Left lung (tissue), 10 donors: ENCODE data around the gene TMEM72. TPM values are rescaled to one million over a fixed set of nuclear protein-coding genes. Genes with fewer than 3 reads are reported as not detected.

Experiments used
- ATAC-seq: fragments of 200-7000 bp; cut with Tn5 transposase; one replicate; pipeline ENCODE4 v1.9.1; 2020; ENCODE audit warnings: moderate library complexity
- DNase-seq, 4 donors: peaks; one replicate each; pipeline ENCODE4 v3.0.0-alpha.2; 2013 to 2020
- H3K27ac ChIP-seq, 2 donors: fragments of 200-600 bp; sonication (generic) in 1 of 2; one replicate each; pipeline versions ENCODE4 v1.5.0 to v1.8.0; 2020 to 2021
- H3K27me3 ChIP-seq, 2 donors: fragments of 200-600 bp; sonication (generic) in 1 of 2; one replicate each; pipeline versions ENCODE4 v1.5.0 to v1.8.0; 2020 to 2021
- H3K36me3 ChIP-seq, 2 donors: fragments of 200-600 bp; sonication (generic) in 1 of 2; one replicate each; pipeline versions ENCODE4 v1.5.0 to v1.8.0; 2020 to 2021
- H3K4me1 ChIP-seq, 2 donors: fragments of 200-600 bp; one replicate each; pipeline ENCODE4 v1.8.0; 2021
- H3K4me3 ChIP-seq, 2 donors: fragments of 200-600 bp; sonication (generic) in 1 of 2; one replicate each; pipeline versions ENCODE4 v1.5.0 to v1.8.0; 2020 to 2021; ENCODE audit warnings: mild to moderate bottlenecking in 1 of 2
- H3K9me3 ChIP-seq, 2 donors: fragments of 200-600 bp; sonication (generic) in 1 of 2; one replicate each; pipeline versions ENCODE4 v1.5.0 to v1.8.0; 2020 to 2021
- CTCF ChIP-seq, 2 donors: fragments of 200-600 bp; sonication (generic) in 1 of 2; IDR thresholded peaks; one replicate each; pipeline versions ENCODE4 v1.5.0 to v1.8.0; 2021; ENCODE audit warnings: antibody characterized with exemption in 2 of 2
- intact Hi-C, 2 donors: fragments of 100-400 bp; cut with DNase I; formaldehyde crosslinking; loops; one replicate each; pipeline versions ENCODE4 v1.11.2 to v1.14.2; 2022
- polyA plus RNA-seq, 6 donors: library from polyadenylated mRNA; unstranded; fragments of 120-200 nt; gene quantifications; one replicate each; pipeline ENCODE4 v1.2.1, GENCODE V29; 2013; ENCODE audit not compliant: insufficient read length in 6 of 6
- total RNA-seq, 2 donors: library from RNA; stranded (reverse); fragmentation: NEBNext Ultra II Directional; extraction: Animal tissue kit (Norgen Biotek cat#: 25700); gene quantifications; one replicate each; pipeline ENCODE4 v1.2.1, GENCODE V29; 2021
- donor health status: DM: no; HTN: yes; CAD: no.
- donor health status: DM: no; HTN: no; CAD: no.

Gene TMEM72
- total and polyA plus RNA-seq, 8 donors = 0.23 to 2.2 (median 1.7) TPM; not detected in 1

GRCh38 chr10:44970812-44971395 lies 59.8 kb downstream of the TMEM72 start:
- H3K9me3 ChIP-seq = no peaks in the 10 kb centered on the region
- no peak for TF ChIP-seq CTCF (IDR thresholded peaks at IDR 0.05)
- intact Hi-C loops = no loop called here
- peaks cover 0 to 36% of the 10 kb centered on the region in 2 donors for H3K36me3 ChIP-seq
- H3K27me3 ChIP-seq = no peaks in the 10 kb centered on the region
- no peak overlapping the region for H3K4me3 ChIP-seq
- ATAC-seq (no peak), DNase-seq (no peak)
- H3K27ac ChIP-seq = no peak overlapping the region
- H3K4me1 ChIP-seq = peaks cover 32 to 90% of the 10 kb centered on the region in 2 donors

- Histone ChIP-seq H3K27ac (no peak overlapping the region), H3K9me3 (no peaks in the 10 kb centered on the region), H3K4me3 (no peak overlapping the region), H3K36me3 (peaks cover 0 to 42% of the 10 kb centered on the region in 2 donors), H3K4me1 (peaks cover 29 to 90% of the 10 kb centered on the region in 2 donors), H3K27me3 (no peaks in the 10 kb centered on the region)
- intact Hi-C loops = no loop called here
- ATAC-seq (no peak), DNase-seq (no peak)
- TF ChIP-seq CTCF (IDR thresholded peaks at IDR 0.05) = no peak
Observed at GRCh38 chr10:44971434-44971833, 60.3 kb downstream of the TMEM72 start.

- Histone ChIP-seq H3K4me1 (peaks cover 27 to 90% of the 10 kb centered on the region in 2 donors), H3K36me3 (peaks cover 0 to 49% of the 10 kb centered on the region in 2 donors), H3K27me3 (no peaks in the 10 kb centered on the region), H3K9me3 (no peaks in the 10 kb centered on the region), H3K4me3 (no peak overlapping the region), H3K27ac (peak overlapping the region in 1 of 2 donors; percentile 74)
- ATAC-seq (no peak), DNase-seq (no peak)
- TF ChIP-seq CTCF (IDR thresholded peaks at IDR 0.05) = no peak
- intact Hi-C loops = no loop called here
Observed at GRCh38 chr10:44971935-44972757, 61.0 kb downstream of the TMEM72 start.

GRCh38 chr10:44972874-44973306 lies 61.8 kb downstream of the TMEM72 start:
- H3K9me3 ChIP-seq = no peaks in the 10 kb centered on the region
- no peaks in the 10 kb centered on the region for H3K27me3 ChIP-seq
- intact Hi-C loops = no loop called here
- peaks cover 0 to 56% of the 10 kb centered on the region in 2 donors for H3K36me3 ChIP-seq
- H3K27ac ChIP-seq = peak overlapping the region; percentile 74 to 82
- H3K4me1 ChIP-seq = peaks cover 28 to 90% of the 10 kb centered on the region in 2 donors
- DNase-seq (no peak), ATAC-seq (no peak)
- no peak overlapping the region for H3K4me3 ChIP-seq
- TF ChIP-seq CTCF (IDR thresholded peaks at IDR 0.05) = no peak
